GM23338 (cell line): ENCODE data around the gene ACTL6B. TPM values are rescaled to one million over a fixed set of nuclear protein-coding genes. Genes with fewer than 3 reads are reported as not detected.

ENCODE experiments used
- ATAC-seq: fragments of 200-7000 bp; cut with Tn5 transposase; 3 replicates; pipeline ENCODE4 v1.9.1; 2020
- DNase-seq: peaks from one replicate; pipeline ENCODE4 v3.0.0-alpha.2; 2015; ENCODE audit warnings: low spot score
- H2AFZ ChIP-seq: fragments of 200-600 bp; sonication (generic); 2 replicates; pipeline ENCODE4 v1.8.0; 2016; ENCODE audit warnings: antibody characterized with exemption, mild to moderate bottlenecking, moderate library complexity
- H3F3A ChIP-seq: fragments of 200-600 bp; sonication (generic); replicated peaks from 2 replicates; pipeline ENCODE4 v1.8.0; 2017; ENCODE audit warnings: antibody characterized with exemption, mixed run types, low read depth
- H3K27ac ChIP-seq: fragments of 200-600 bp; sonication (generic); 2 replicates; pipeline ENCODE4 v1.6.1; 2016; ENCODE audit warnings: low read depth
- H3K27me3 ChIP-seq: fragments of 200-600 bp; sonication (generic); 2 replicates; pipeline ENCODE4 v1.8.0; 2016; ENCODE audit warnings: mild to moderate bottlenecking, mixed run types, moderate library complexity; ENCODE audit not compliant: insufficient read depth
- H3K36me3 ChIP-seq: fragments of 200-600 bp; sonication (generic); 2 replicates; pipeline ENCODE4 v1.8.0; 2016; ENCODE audit warnings: mild to moderate bottlenecking; ENCODE audit not compliant: insufficient read depth
- H3K4me1 ChIP-seq: fragments of 200-600 bp; sonication (generic); 2 replicates; pipeline ENCODE4 v1.8.0; 2016; ENCODE audit warnings: mild to moderate bottlenecking, moderate library complexity; ENCODE audit not compliant: insufficient read depth
- H3K4me2 ChIP-seq: fragments of 200-600 bp; sonication (generic); 2 replicates; pipeline ENCODE4 v1.7.1; 2017; ENCODE audit warnings: mixed run types
- H3K4me3 ChIP-seq: fragments of 200-600 bp; sonication (generic); 2 replicates; pipeline ENCODE4 v1.6.1; 2016; ENCODE audit warnings: mixed run types
- H3K79me2 ChIP-seq: fragments of 200-600 bp; sonication (generic); replicated peaks from 2 replicates; pipeline ENCODE4 v1.8.0; 2017; ENCODE audit warnings: mild to moderate bottlenecking; ENCODE audit not compliant: insufficient read depth
- H3K9me2 ChIP-seq: fragments of 200-600 bp; sonication (generic); 2 replicates; pipeline ENCODE4 v1.8.0; 2017; ENCODE audit not compliant: insufficient read depth
- H4K20me1 ChIP-seq: fragments of 200-600 bp; sonication (generic); replicated peaks from 2 replicates; pipeline ENCODE4 v1.8.0; 2017; ENCODE audit warnings: mild to moderate bottlenecking; ENCODE audit not compliant: insufficient read depth
- H3K27ac Mint-ChIP-seq: 2 replicates; pipeline ENCODE4 v1.8.0; 2020; ENCODE audit warnings: inconsistent platforms, mild to moderate bottlenecking, moderate library complexity, mixed read lengths
- H3K27me3 Mint-ChIP-seq: 3 replicates; pipeline ENCODE4 v1.8.0; 2022; ENCODE audit warnings: low read depth, mild to moderate bottlenecking, moderate library complexity, mixed read lengths, inconsistent platforms; ENCODE audit not compliant: insufficient read depth, poor library complexity
- H3K36me3 Mint-ChIP-seq: 3 replicates; pipeline ENCODE4 v1.8.0; 2021; ENCODE audit warnings: low read depth, mild to moderate bottlenecking, inconsistent platforms, moderate library complexity, mixed read lengths
- H3K4me1 Mint-ChIP-seq: 3 replicates; pipeline ENCODE4 v1.8.0; 2020; ENCODE audit warnings: mild to moderate bottlenecking, inconsistent platforms, mixed read lengths
- H3K4me3 Mint-ChIP-seq: 3 replicates; pipeline ENCODE4 v1.8.0; 2021; ENCODE audit warnings: moderate library complexity, mild to moderate bottlenecking, inconsistent platforms, mixed read lengths
- H3K9me3 Mint-ChIP-seq: 3 replicates; pipeline ENCODE4 v1.8.0; 2020; ENCODE audit warnings: moderate library complexity, mild to moderate bottlenecking, inconsistent platforms, mixed read lengths
- CREB1 ChIP-seq: fragments of 250-450 bp; sonication (Bioruptor Pico); IDR thresholded peaks from 2 replicates; pipeline ENCODE4 v1.5.0; 2020; ENCODE audit warnings: low read depth, mild to moderate bottlenecking, moderate library complexity
- EZH2phosphoT487 ChIP-seq: fragments of 200-600 bp; sonication (generic); IDR thresholded peaks from one replicate; pipeline ENCODE4 v1.8.1; 2018; ENCODE audit warnings: antibody characterized with exemption; ENCODE audit not compliant: unreplicated experiment
- JUNB ChIP-seq: IDR thresholded peaks from one replicate; pipeline ENCODE4 v1.6.1; 2016; ENCODE audit warnings: antibody characterized with exemption; ENCODE audit not compliant: unreplicated experiment
- REST ChIP-seq: IDR thresholded peaks from one replicate; pipeline ENCODE4 v1.6.1; 2018; ENCODE audit warnings: antibody characterized with exemption; ENCODE audit not compliant: unreplicated experiment
- polyA plus RNA-seq: library from polyadenylated mRNA; unstranded; fragments of >200 nt; fragmentation: Nextera tagmentation; extraction: Ambion mirVana; gene quantifications from 2 replicates; pipeline ENCODE4 v1.2.1, GENCODE V29; 2016
- total RNA-seq: library from RNA; depleted of rRNA; stranded (reverse); fragments of >200 nt; shearing (Covaris generic); gene quantifications from 2 replicates; pipeline ENCODE4 v1.2.3, GENCODE V29; 2014
- TF ChIP-seq, protein P1 (sequence below), 2 experiments: fragments of 200-600 bp in 1 of 2; sonication (generic) in 1 of 2; conservative IDR thresholded peaks; 2 replicates each; pipeline versions ENCODE4 v1.5.1 to v1.6.1; 2016 to 2017; ENCODE audit warnings: antibody characterized with exemption in 2 of 2, low read depth in 2 of 2, mild to moderate bottlenecking in 2 of 2, moderate library complexity in 1 of 2

Gene ACTL6B
- total and polyA plus RNA-seq, 2 experiments from 2014 or later, result 0.69 to 2.5 TPM

- ATAC-seq (peak; percentile 4; the same call in 1 of the 3 replicates), DNase-seq (no peak)
- no peak overlapping the region for H2AFZ ChIP-seq
- H3K79me2 ChIP-seq, result no peaks in the 10 kb centered on the region
- no peak overlapping the region for H3K4me3 Mint-ChIP-seq
- H3F3A ChIP-seq, result 0 out of 2 replicates have a peak, but pooled peaks cover 4% of the 10 kb centered on the region
- no peak overlapping the region for H3K27ac Mint-ChIP-seq
- no peaks in the 10 kb centered on the region for H3K27me3 ChIP-seq
- peaks cover 4% of the 10 kb centered on the region; the same call in 1 of the 2 replicates for H3K4me1 ChIP-seq
- no peaks in the 10 kb centered on the region for H4K20me1 ChIP-seq
- peak overlapping the region; percentile 60 for H3K4me2 ChIP-seq
- H3K36me3 ChIP-seq, result no peaks in the 10 kb centered on the region
- H3K27ac ChIP-seq, result no peak overlapping the region
- peaks cover 23% of the 10 kb centered on the region for H3K4me1 Mint-ChIP-seq
- no peak overlapping the region for H3K4me3 ChIP-seq
- H3K9me3 Mint-ChIP-seq, result no peaks in the 10 kb centered on the region
- H3K9me2 ChIP-seq, result no peaks in the 10 kb centered on the region
- H3K36me3 Mint-ChIP-seq, result no peaks in the 10 kb centered on the region
- no peak for TF ChIP-seq REST
- TF ChIP-seq, protein P1, sequence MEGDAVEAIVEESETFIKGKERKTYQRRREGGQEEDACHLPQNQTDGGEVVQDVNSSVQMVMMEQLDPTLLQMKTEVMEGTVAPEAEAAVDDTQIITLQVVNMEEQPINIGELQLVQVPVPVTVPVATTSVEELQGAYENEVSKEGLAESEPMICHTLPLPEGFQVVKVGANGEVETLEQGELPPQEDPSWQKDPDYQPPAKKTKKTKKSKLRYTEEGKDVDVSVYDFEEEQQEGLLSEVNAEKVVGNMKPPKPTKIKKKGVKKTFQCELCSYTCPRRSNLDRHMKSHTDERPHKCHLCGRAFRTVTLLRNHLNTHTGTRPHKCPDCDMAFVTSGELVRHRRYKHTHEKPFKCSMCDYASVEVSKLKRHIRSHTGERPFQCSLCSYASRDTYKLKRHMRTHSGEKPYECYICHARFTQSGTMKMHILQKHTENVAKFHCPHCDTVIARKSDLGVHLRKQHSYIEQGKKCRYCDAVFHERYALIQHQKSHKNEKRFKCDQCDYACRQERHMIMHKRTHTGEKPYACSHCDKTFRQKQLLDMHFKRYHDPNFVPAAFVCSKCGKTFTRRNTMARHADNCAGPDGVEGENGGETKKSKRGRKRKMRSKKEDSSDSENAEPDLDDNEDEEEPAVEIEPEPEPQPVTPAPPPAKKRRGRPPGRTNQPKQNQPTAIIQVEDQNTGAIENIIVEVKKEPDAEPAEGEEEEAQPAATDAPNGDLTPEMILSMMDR (conservative IDR thresholded peaks at IDR 0.05; ENCODE audit: low read depth in 2 of 2), result no peak
- peaks cover 2% of the 10 kb centered on the region for H3K27me3 Mint-ChIP-seq
Measured at GRCh38 chr7:100640517-100641440, 15.5 kb downstream of the ACTL6B start.

DNA sequence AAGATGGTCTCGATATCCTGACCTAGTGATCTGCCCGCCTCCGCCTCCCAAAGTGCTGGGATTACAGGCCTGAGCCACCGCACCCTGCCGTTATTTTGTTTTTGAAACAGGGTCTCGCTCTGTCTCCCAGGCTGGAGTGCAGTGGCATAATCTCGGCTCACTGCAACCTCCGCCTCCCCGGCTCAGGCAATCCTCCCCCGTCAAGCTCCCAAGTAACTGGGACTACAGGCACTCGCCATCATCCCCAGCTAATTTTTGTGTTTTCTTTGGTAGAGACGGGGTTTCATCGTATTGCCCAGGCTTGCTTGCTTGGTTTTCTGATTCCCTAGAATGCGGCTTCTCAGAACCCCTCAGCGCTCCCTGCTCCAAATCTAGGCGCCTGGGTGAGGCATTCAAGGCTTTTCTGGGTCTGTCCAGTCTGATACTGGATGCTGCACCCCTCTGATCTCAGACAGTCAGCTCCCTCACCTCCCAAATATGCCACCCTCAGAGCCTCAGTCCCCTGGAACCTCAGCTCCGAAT lies 16.2 kb downstream of the ACTL6B start:
- no peak overlapping the region for H2AFZ ChIP-seq
- no peaks in the 10 kb centered on the region for H3K36me3 ChIP-seq
- H3K4me1 ChIP-seq, result peaks cover 4% of the 10 kb centered on the region; the same call in 1 of the 2 replicates
- Mint-ChIP-seq H3K27me3 (peaks cover 2% of the 10 kb centered on the region), H3K9me3 (no peaks in the 10 kb centered on the region), H3K4me3 (no peak overlapping the region), H3K4me1 (peaks cover 23% of the 10 kb centered on the region), H3K27ac (no peak overlapping the region), H3K36me3 (no peaks in the 10 kb centered on the region)
- no peaks in the 10 kb centered on the region for H4K20me1 ChIP-seq
- H3K4me3 ChIP-seq, result no peak overlapping the region
- no peak overlapping the region for H3K27ac ChIP-seq
- DNase-seq, result no peak
- H3F3A ChIP-seq, result 0 out of 2 replicates have a peak, but pooled peaks cover 4% of the 10 kb centered on the region
- H3K9me2 ChIP-seq, result no peaks in the 10 kb centered on the region
- H3K27me3 ChIP-seq, result no peaks in the 10 kb centered on the region
- H3K79me2 ChIP-seq, result no peaks in the 10 kb centered on the region
- H3K4me2 ChIP-seq, result peak overlapping the region; percentile 60
- TF ChIP-seq REST, result no peak
- TF ChIP-seq, protein P1 (conservative IDR thresholded peaks at IDR 0.05; ENCODE audit: low read depth in 2 of 2), result no peak
- no peak for TF ChIP-seq JUNB
- no peak for TF ChIP-seq CREB1 (CRISPR knock-in tag)
- TF ChIP-seq EZH2phosphoT487, result no peak
- peak; percentile 7; the same call in 1 of the 3 replicates for ATAC-seq
